H1 (cell line): ENCODE measurements around the gene PSMC3IP. TPM values are rescaled to one million over a fixed set of nuclear protein-coding genes. Genes with fewer than 3 reads are reported as not detected.

ENCODE experiments used
- CTCF ChIA-PET: fragments of 300-600 bp; sonication (Branson Sonifier 250); formaldehyde crosslinking; loops from one replicate; lab custom pipeline; 2021; ENCODE audit not compliant: partially characterized antibody; lab: Charles Lee
- POLR2A ChIA-PET: fragments of 300-600 bp; sonication (Branson Sonifier 250); formaldehyde crosslinking; loops from one replicate; lab custom pipeline; 2021; ENCODE audit warnings: inconsistent platforms; ENCODE audit not compliant: partially characterized antibody; lab: Charles Lee
- DNase-seq, 2 experiments: peaks; one replicate each; pipeline versions ENCODE4 v3.0.0 to v3.0.0-alpha.2; 2010 to 2022; ENCODE audit warnings: low spot score in 2 of 2, low read depth in 1 of 2, mixed read lengths in 1 of 2
- FAIRE-seq: peaks from 2 replicates; lab custom pipeline; 2011; peaks lifted over from hg19 to GRCh38; lab: Jason Lieb, UNC
- H2AFZ ChIP-seq: 2 replicates; pipeline ENCODE4 v1.8.1; 2012; ENCODE audit warnings: low read length, inconsistent platforms
- H2AK5ac ChIP-seq: 2 replicates; pipeline ENCODE4 v1.6.1; 2013; ENCODE audit warnings: low read depth, low read length
- H2BK120ac ChIP-seq: replicated peaks from 2 replicates; pipeline ENCODE3; 2013; ENCODE audit warnings: low read depth, low read length, inconsistent platforms
- H2BK12ac ChIP-seq: 2 replicates; pipeline ENCODE4 v1.6.1; 2013; ENCODE audit warnings: low read depth, low read length
- H2BK15ac ChIP-seq: 2 replicates; pipeline ENCODE4 v1.6.1; 2013; ENCODE audit warnings: low read length
- H2BK20ac ChIP-seq: 2 replicates; pipeline ENCODE4 v1.6.1; 2013; ENCODE audit warnings: low read length
- H2BK5ac ChIP-seq: 2 replicates; pipeline ENCODE4 v1.6.1; 2013; ENCODE audit warnings: low read depth, low read length
- H3K14ac ChIP-seq: 2 replicates; pipeline ENCODE4 v1.6.1; 2013; ENCODE audit warnings: inconsistent platforms; ENCODE audit not compliant: insufficient read length
- H3K18ac ChIP-seq: 2 replicates; pipeline ENCODE4 v1.6.1; 2013; ENCODE audit warnings: low read length; ENCODE audit errors: extremely low read depth
- H3K23ac ChIP-seq: 2 replicates; pipeline ENCODE4 v1.6.1; 2013; ENCODE audit warnings: inconsistent platforms; ENCODE audit not compliant: insufficient read length
- H3K23me2 ChIP-seq: 2 replicates; pipeline ENCODE4 v1.6.1; 2013; ENCODE audit warnings: low read depth, low read length
- H3K27ac ChIP-seq: 2 replicates; pipeline ENCODE4 v1.6.1; 2011; ENCODE audit warnings: low read depth, low read length, inconsistent platforms
- H3K27me3 ChIP-seq, 4 experiments: replicated peaks in 1 of 4; 1 replicate in 1 of 4; 2 replicates in 3 of 4; pipeline versions ENCODE4 v1.6.1 to v1.8.1; 2011 to 2013; ENCODE audit warnings: low read length in 3 of 4, mild to moderate bottlenecking in 3 of 4, inconsistent platforms in 2 of 4, mixed read lengths in 2 of 4, moderate library complexity in 1 of 4; ENCODE audit not compliant: control insufficient read depth in 3 of 4, insufficient read depth in 3 of 4; ENCODE audit errors: extremely low read depth in 1 of 4
- H3K36me3 ChIP-seq, 4 experiments: 2 replicates each; pipeline versions ENCODE4 v1.6.1 to v1.8.1; 2011 to 2013; ENCODE audit warnings: mild to moderate bottlenecking in 4 of 4, low read length in 3 of 4, moderate library complexity in 2 of 4, control low read depth in 1 of 4, inconsistent platforms in 1 of 4; ENCODE audit not compliant: insufficient read depth in 4 of 4, control insufficient read depth in 2 of 4
- H3K4ac ChIP-seq: replicated peaks from 2 replicates; pipeline ENCODE3; 2013; ENCODE audit warnings: low read length, low read depth, mixed read lengths, inconsistent platforms; ENCODE audit not compliant: insufficient read length
- H3K4me1 ChIP-seq, 4 experiments: replicated peaks in 1 of 4; 1 replicate in 1 of 4; 2 replicates in 3 of 4; pipeline versions ENCODE4 v1.6.1 to v1.8.1; 2011 to 2013; ENCODE audit warnings: low read length in 3 of 4, inconsistent platforms in 2 of 4, mixed read lengths in 1 of 4; ENCODE audit not compliant: insufficient read depth in 4 of 4, control insufficient read depth in 3 of 4
- H3K4me2 ChIP-seq, 2 experiments: 2 replicates each; pipeline versions ENCODE4 v1.6.1 to v1.8.1; 2011 to 2013; ENCODE audit warnings: low read depth in 2 of 2, low read length in 2 of 2, control low read depth in 1 of 2, inconsistent platforms in 1 of 2, mild to moderate bottlenecking in 1 of 2; ENCODE audit not compliant: insufficient read depth in 1 of 2
- H3K4me3 ChIP-seq, 4 experiments: fragments of 200-600, 300-600 bp in 1 of 4; sonication (generic), shearing (Covaris generic), sonication (Bioruptor Twin) in 1 of 4; 2 replicates each; pipeline versions ENCODE4 v1.5.1 to v1.8.1; 2011 to 2016; ENCODE audit warnings: low read length in 4 of 4, low read depth in 3 of 4, control low read depth in 2 of 4, inconsistent platforms in 2 of 4, mild to moderate bottlenecking in 2 of 4, mixed read lengths in 1 of 4, moderate library complexity in 1 of 4; ENCODE audit not compliant: insufficient read depth in 2 of 4; ENCODE audit errors: extremely low read depth in 1 of 4
- H3K56ac ChIP-seq: replicated peaks from 2 replicates; pipeline ENCODE3; 2013; ENCODE audit warnings: low read depth, mild to moderate bottlenecking, mixed read lengths, low read length, inconsistent platforms; ENCODE audit not compliant: insufficient read length
- H3K79me1 ChIP-seq: 2 replicates; pipeline ENCODE4 v1.6.1; 2013; ENCODE audit warnings: low read depth, low read length, control low read depth
- H3K79me2 ChIP-seq, 2 experiments: 2 replicates each; pipeline versions ENCODE4 v1.6.1 to v1.8.1; 2012 to 2013; ENCODE audit warnings: low read length in 2 of 2, mild to moderate bottlenecking in 2 of 2, inconsistent platforms in 1 of 2; ENCODE audit not compliant: insufficient read depth in 2 of 2, control insufficient read depth in 1 of 2
- H3K9ac ChIP-seq, 4 experiments: replicated peaks in 1 of 4; 1 replicate in 1 of 4; 2 replicates in 3 of 4; pipeline versions ENCODE4 v1.6.1 to v1.8.1; 2011 to 2013; ENCODE audit warnings: low read depth in 3 of 4, low read length in 3 of 4, control low read depth in 2 of 4, mild to moderate bottlenecking in 2 of 4, moderate library complexity in 2 of 4, inconsistent platforms in 1 of 4; ENCODE audit errors: extremely low read depth in 1 of 4
- H3K9me3 ChIP-seq, 2 experiments: 2 replicates each; pipeline versions ENCODE4 v1.6.1 to v1.8.1; 2012 to 2013; ENCODE audit warnings: mild to moderate bottlenecking in 2 of 2, moderate library complexity in 2 of 2, control low read depth in 1 of 2, inconsistent platforms in 1 of 2, low read depth in 1 of 2, low read length in 1 of 2, mixed read lengths in 1 of 2; ENCODE audit not compliant: insufficient read depth in 2 of 2
- H4K20me1 ChIP-seq, 2 experiments: replicated peaks in 1 of 2; 2 replicates each; pipeline versions ENCODE3 to v1.8.1; 2011 to 2013; ENCODE audit warnings: inconsistent platforms in 2 of 2, low read length in 2 of 2, mild to moderate bottlenecking in 1 of 2; ENCODE audit not compliant: insufficient read depth in 2 of 2, control insufficient read depth in 1 of 2
- H4K5ac ChIP-seq: 2 replicates; pipeline ENCODE4 v1.6.1; 2013; ENCODE audit warnings: low read length, low read depth, mixed read lengths, inconsistent platforms; ENCODE audit not compliant: insufficient read length
- H4K8ac ChIP-seq: 2 replicates; pipeline ENCODE4 v1.8.0; 2013; ENCODE audit warnings: mild to moderate bottlenecking, moderate library complexity, low read length, inconsistent platforms; ENCODE audit not compliant: insufficient read depth; ENCODE audit errors: extremely low read depth
- H4K91ac ChIP-seq: replicated peaks from 2 replicates; pipeline ENCODE3; 2013; ENCODE audit warnings: low read length, mixed read lengths, inconsistent platforms; ENCODE audit not compliant: insufficient read length
- BACH1 ChIP-seq: IDR thresholded peaks from 2 replicates; pipeline ENCODE4 v1.6.1; 2012; ENCODE audit warnings: low read length, improper control_type of control experiment
- EP300 ChIP-seq, 2 experiments: IDR thresholded peaks; 1 replicate in 1 of 2; 2 replicates in 1 of 2; pipeline ENCODE4 v1.6.1; 2011 to 2012; ENCODE audit warnings: low read depth in 2 of 2, low read length in 2 of 2, mild to moderate bottlenecking in 2 of 2, borderline replicate concordance in 1 of 2, inconsistent platforms in 1 of 2, moderate library complexity in 1 of 2
- MAFK ChIP-seq: IDR thresholded peaks from 2 replicates; pipeline ENCODE4 v1.6.1; 2012; ENCODE audit warnings: low read depth, mild to moderate bottlenecking, improper control_type of control experiment, low read length
- SP4 ChIP-seq: IDR thresholded peaks from 2 replicates; pipeline ENCODE4 v1.6.1; 2012; ENCODE audit warnings: low read length, inconsistent platforms
- TAF1 ChIP-seq: IDR thresholded peaks from 2 replicates; pipeline ENCODE4 v1.6.1; 2011; ENCODE audit warnings: mild to moderate bottlenecking, low read depth, low read length
- WGBS, 2 experiments: shearing (Covaris generic) in 1 of 2; methylation state at CpG; one replicate each; pipeline versions ENCODE4 v1.1.6 to v1.1.7; 2013 to 2015; ENCODE audit warnings: low lambda C conversion rate in 2 of 2, mixed read lengths in 2 of 2, inconsistent platforms in 1 of 2, low coverage in 1 of 2, missing lambda C conversion rate in 1 of 2; ENCODE audit not compliant: insufficient replicate concordance in 2 of 2, insufficient coverage in 1 of 2, insufficient read length in 1 of 2; ENCODE audit errors: extremely low coverage in 1 of 2, missing lambda C conversion rate in 1 of 2; 5-methylcytosine and 5-hydroxymethylcytosine counted together
- polyA plus RNA-seq, 7 experiments: library from polyadenylated mRNA; depleted of rRNA in 3 of 7; stranded (reverse) in 5 of 7; unstranded in 2 of 7; fragments of >200 nt in 5 of 7; fragments of 200-250 nt in 2 of 7; gene quantifications; 1 replicate in 5 of 7; 2 replicates in 1 of 7; 4 replicates in 1 of 7; pipeline versions ENCODE4 v1.2.1 to v1.2.3, GENCODE V29; 2011 to 2013; ENCODE audit warnings: missing spikeins in 2 of 7, mixed read lengths in 2 of 7
- total RNA-seq: library from RNA; stranded (reverse); fragmentation: NEBNext Ultra II Directional; extraction: Animal tissue kit (Norgen Biotek cat#: 25700); gene quantifications from 2 replicates; pipeline ENCODE4 v1.2.1, GENCODE V29; 2021

Gene PSMC3IP
- total and polyA plus RNA-seq, 2 of the 8 experiments (the other 6 are each of a cell fraction or from before 2014, with no cell fraction given): 11.5 to 21.9 TPM

DNA sequence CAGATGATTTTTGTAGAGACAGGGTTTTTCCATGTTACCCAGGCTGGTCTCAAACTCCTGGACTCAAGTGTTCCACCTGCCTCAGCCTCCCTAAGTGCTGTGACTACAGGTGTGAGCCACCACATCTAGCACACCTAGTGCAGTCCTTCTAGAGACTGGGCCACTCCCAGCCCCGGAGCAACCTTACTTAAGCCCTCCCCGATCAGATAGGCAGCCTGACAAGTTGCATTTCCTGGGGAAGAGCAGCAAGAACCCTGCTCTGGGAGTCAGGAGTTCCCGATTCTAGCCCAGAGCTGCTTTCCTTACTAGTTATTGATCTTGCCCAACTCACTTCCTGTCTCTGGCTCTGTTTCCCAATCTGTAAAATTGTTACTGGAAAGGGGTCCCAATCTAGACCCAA is 48.5 kb downstream of the PSMC3IP start:
- no peak overlapping the region for H4K91ac ChIP-seq
- no peak overlapping the region for H2AK5ac ChIP-seq
- no peaks in the 10 kb centered on the region for H3K4me1 ChIP-seq
- H2BK12ac ChIP-seq: no peak overlapping the region
- H4K5ac ChIP-seq: no peak overlapping the region
- ChIA-PET CTCF (interaction anchor here (0.7 to 6.3 kb wide), 6 partner anchors 10 to 425 kb away, joined by 3 to 69 read pairs (median 3); no protein-coding TSS in a partner anchor), POLR2A (no interaction called here)
- no peak overlapping the region for H3K18ac ChIP-seq
- DNase-seq (no peak), FAIRE-seq (no peak)
- no peak overlapping the region for H3K4me3 ChIP-seq
- no peak overlapping the region for H3K14ac ChIP-seq
- H3K27ac ChIP-seq: no peak overlapping the region
- H3K79me1 ChIP-seq: no peaks in the 10 kb centered on the region
- WGBS, 2 experiments: 86% methylated on average over 3 of the region's 3 CpGs; no CpG with 5 or more reads in 1 of the 2 experiments
- no peak overlapping the region for H3K23ac ChIP-seq
- H3K36me3 ChIP-seq: no peaks in the 10 kb centered on the region
- H2BK120ac ChIP-seq: no peak overlapping the region
- H3K56ac ChIP-seq: no peak overlapping the region
- no peak overlapping the region for H2BK20ac ChIP-seq
- no peak overlapping the region for H3K4me2 ChIP-seq
- H3K23me2 ChIP-seq: no peaks in the 10 kb centered on the region; the same call in 1 of the 2 replicates
- no peak overlapping the region for H2AFZ ChIP-seq
- no peaks in the 10 kb centered on the region for H3K79me2 ChIP-seq
- no peaks in the 10 kb centered on the region for H3K9me3 ChIP-seq
- no peak overlapping the region for H3K4ac ChIP-seq
- no peak overlapping the region for H2BK5ac ChIP-seq
- H4K20me1 ChIP-seq: no peaks in the 10 kb centered on the region
- peaks cover 0 to 6% (median 0%) of the 10 kb centered on the region in 4 experiments; a peak in 3 of 7 replicates for H3K27me3 ChIP-seq
- no peak overlapping the region for H2BK15ac ChIP-seq
- no peak overlapping the region for H3K9ac ChIP-seq
- no peak overlapping the region for H4K8ac ChIP-seq
- no peak for TF ChIP-seq MAFK
- no peak for TF ChIP-seq BACH1
- TF ChIP-seq TAF1: no peak
- TF ChIP-seq SP4: no peak
- TF ChIP-seq EP300 (IDR thresholded peaks at IDR 0.05; ENCODE audit: borderline replicate concordance in 1 of 2, low read depth in 2 of 2, low read length in 2 of 2): no peak
